AML-193 (cell line): Measurements from ENCODE around the gene YIF1A.

Experiments
- DNase-seq, 2 experiments: peaks; one replicate each; lab custom pipeline; 2025; lab: John Stamatoyannopoulos, UW

Gene YIF1A

GRCh38 chr11:66243782-66244535 is 45.0 kb downstream of the YIF1A start:
- no peak for DNase-seq

GRCh38 chr11:66242095-66242765 is 46.7 kb downstream of the YIF1A start:
- no peak for DNase-seq

GRCh38 chr11:66240781-66241136 is 48.2 kb downstream of the YIF1A start:
- DNase-seq = no peak

GRCh38 chr11:66239998-66240780 is 48.8 kb downstream of the YIF1A start:
- DNase-seq = no peak

- DNase-seq = no peak
Measured at GRCh38 chr11:66239511-66239910, 49.4 kb downstream of the YIF1A start.

GRCh38 chr11:66238786-66239413 is 50.0 kb downstream of the YIF1A start:
- no peak for DNase-seq

- no peak for DNase-seq
Measured at GRCh38 chr11:66237867-66238266, 51.1 kb downstream of the YIF1A start.

- DNase-seq = no peak
Measured at GRCh38 chr11:66235141-66235540, 53.8 kb downstream of the YIF1A start.
